HepG2 (cell line): Measurements from ENCODE around the gene PLXNB2. TPM values are rescaled to one million over a fixed set of nuclear protein-coding genes. Genes with fewer than 3 reads are reported as not detected.

ENCODE experiments used
- ATAC-seq: fragments of 200-7000 bp; cut with Tn5 transposase; 3 replicates; pipeline ENCODE4 v1.9.1; 2020; ENCODE audit warnings: mild to moderate bottlenecking, moderate library complexity
- BruUV-seq: library from RNA; stranded (reverse); fragments of 400-500 nt; replicated peaks from 2 replicates; lab custom pipeline; 2021; lab: Mats Ljungman, UMichigan
- CTCF ChIA-PET: fragments of 300-600 bp; formaldehyde crosslinking; extraction: SDS; loops from one replicate; lab custom pipeline; 2021; ENCODE audit warnings: low total read pairs, inconsistent platforms, low intra/inter-chr PET ratio; lab: Yijun Ruan, JAX
- POLR2A ChIA-PET: fragments of 350-600 bp; sonication (Branson Sonifier 250); formaldehyde crosslinking; loops from one replicate; lab custom pipeline; 2020; ENCODE audit warnings: antibody characterized with exemption, inconsistent platforms; lab: Yijun Ruan, JAX
- DNase-seq: peaks from one replicate; pipeline ENCODE4 v3.0.0-alpha.2; 2015; ENCODE audit warnings: low spot score
- FAIRE-seq: peaks from 3 replicates; lab custom pipeline; 2011; peaks lifted over from hg19 to GRCh38; lab: Jason Lieb, UNC
- H2AFZ ChIP-seq: one replicate; pipeline ENCODE4 v1.6.1; 2011; ENCODE audit warnings: low read length, inconsistent platforms
- H3K27ac ChIP-seq: fragments of 300-600 bp; 3 replicates; pipeline ENCODE4 v1.8.0; 2011; ENCODE audit warnings: mixed run types, mild to moderate bottlenecking, mixed read lengths, low read length, inconsistent platforms; ENCODE audit not compliant: insufficient read depth; ENCODE audit errors: extremely low read length
- H3K27me3 ChIP-seq, 2 experiments: fragments of 200-600 bp in 1 of 2; 2 replicates in 1 of 2; 3 replicates in 1 of 2; pipeline versions ENCODE4 v1.6.0 to v1.8.0; 2011; ENCODE audit warnings: low read length in 2 of 2, mild to moderate bottlenecking in 2 of 2, moderate library complexity in 2 of 2, inconsistent platforms in 1 of 2; ENCODE audit not compliant: insufficient read depth in 2 of 2, control insufficient read depth in 1 of 2
- H3K36me3 ChIP-seq, 2 experiments: fragments of 200-600 bp in 1 of 2; replicated peaks in 1 of 2; 2 replicates in 1 of 2; 3 replicates in 1 of 2; pipeline versions ENCODE4 v1.5.1 to v1.8.0; 2011; ENCODE audit warnings: low read length in 2 of 2, inconsistent platforms in 1 of 2; ENCODE audit not compliant: insufficient read depth in 2 of 2, control insufficient read depth in 1 of 2
- H3K4me1 ChIP-seq: 2 replicates; pipeline ENCODE4 v1.5.1; 2012; ENCODE audit warnings: low read length, inconsistent platforms; ENCODE audit not compliant: insufficient read depth
- H3K4me2 ChIP-seq: 2 replicates; pipeline ENCODE4 v1.6.0; 2011; ENCODE audit warnings: low read depth, low read length, inconsistent platforms
- H3K4me3 ChIP-seq, 3 experiments: fragments of 200-600 bp in 1 of 3; sonication (generic), shearing (Covaris generic) in 1 of 3; replicated peaks in 1 of 3; 2 replicates each; pipeline ENCODE4 v1.5.1; 2011 to 2016; ENCODE audit warnings: low read length in 3 of 3, inconsistent platforms in 2 of 3, low read depth in 2 of 3, mild to moderate bottlenecking in 2 of 3, control low read depth in 1 of 3, mixed read lengths in 1 of 3; ENCODE audit not compliant: insufficient read depth in 1 of 3
- H3K79me2 ChIP-seq: one replicate; pipeline ENCODE4 v1.6.1; 2011; ENCODE audit warnings: low read length, inconsistent platforms; ENCODE audit not compliant: insufficient read depth
- H3K9ac ChIP-seq: 2 replicates; pipeline ENCODE4 v1.6.0; 2011; ENCODE audit warnings: mild to moderate bottlenecking, low read depth, low read length, inconsistent platforms; ENCODE audit not compliant: insufficient read depth
- H3K9me3 ChIP-seq: 2 replicates; pipeline ENCODE4 v1.5.1; 2012; ENCODE audit warnings: mild to moderate bottlenecking, low read length
- H4K20me1 ChIP-seq: 2 replicates; pipeline ENCODE4 v1.6.0; 2011; ENCODE audit warnings: inconsistent platforms, mild to moderate bottlenecking, low read length, moderate library complexity; ENCODE audit not compliant: insufficient read depth
- CBX5 ChIP-seq: sonication (generic); formaldehyde crosslinking; IDR thresholded peaks from 2 replicates; pipeline ENCODE4 v1.4.0; 2020; ENCODE audit warnings: missing genetic modification reagents, borderline replicate concordance
- CTCF ChIP-seq: sonication (generic); formaldehyde crosslinking; IDR thresholded peaks from 2 replicates; pipeline ENCODE4 v1.5.0; 2020; ENCODE audit warnings: mild to moderate bottlenecking, missing genetic modification reagents, moderate library complexity
- KMT2A ChIP-seq: sonication (generic); formaldehyde crosslinking; IDR thresholded peaks from 2 replicates; pipeline ENCODE4 v1.4.0; 2020; ENCODE audit warnings: missing genetic modification reagents
- MAFK ChIP-seq, 2 experiments: IDR thresholded peaks in 1 of 2; conservative IDR thresholded peaks in 1 of 2; 2 replicates each; pipeline ENCODE4 v1.6.1; 2011; ENCODE audit warnings: improper control_type of control experiment in 2 of 2, low read length in 2 of 2
- PLSCR1 ChIP-seq: sonication (generic); formaldehyde crosslinking; IDR thresholded peaks from 2 replicates; pipeline ENCODE4 v1.5.0; 2020; ENCODE audit warnings: missing genetic modification reagents, mild to moderate bottlenecking, borderline replicate concordance
- SMAD1 ChIP-seq: sonication (generic); formaldehyde crosslinking; IDR thresholded peaks from 2 replicates; pipeline ENCODE4 v1.4.0; 2020; ENCODE audit warnings: missing genetic modification reagents, low read depth, mild to moderate bottlenecking, borderline replicate concordance
- SRSF9 ChIP-seq: fragments of 200-400 bp; formaldehyde crosslinking; IDR thresholded peaks from 2 replicates; pipeline ENCODE4 v1.6.1; 2018; ENCODE audit warnings: borderline replicate concordance, mild to moderate bottlenecking, low read depth, low read length; ENCODE audit not compliant: insufficient read depth, poor library complexity, severe bottlenecking
- ZMYM2 ChIP-seq: sonication (generic); formaldehyde crosslinking; IDR thresholded peaks from 2 replicates; pipeline ENCODE4 v1.8.0; 2022; ENCODE audit warnings: mild to moderate bottlenecking, missing genetic modification reagents
- ZNF773 ChIP-seq: sonication (generic); formaldehyde crosslinking; IDR thresholded peaks from 2 replicates; pipeline ENCODE4 v1.4.0; 2020; ENCODE audit warnings: missing genetic modification reagents, borderline replicate concordance
- ZNF780A ChIP-seq: sonication (generic); formaldehyde crosslinking; IDR thresholded peaks from 2 replicates; pipeline ENCODE4 v1.8.0; 2022; ENCODE audit warnings: mild to moderate bottlenecking, missing genetic modification reagents, moderate library complexity
- ZUFSP ChIP-seq: sonication (generic); formaldehyde crosslinking; IDR thresholded peaks from 2 replicates; pipeline ENCODE4 v1.9.0; 2021; ENCODE audit warnings: missing genetic modification reagents, mild to moderate bottlenecking, borderline replicate concordance
- WGBS: methylation state at CpG from one replicate; pipeline ENCODE4 v1.1.6; 2017; ENCODE audit warnings: low lambda C conversion rate; 5-methylcytosine and 5-hydroxymethylcytosine counted together
- in situ Hi-C: cut with HindIII; loops from 2 replicates; pipeline ENCODE4 v1.10.0; 2017; ENCODE audit warnings: low pct_unique_long_range_greater_than_20kb; ENCODE audit not compliant: extremely low pct_ligation_motif_present
- intact Hi-C: fragments of 100-400 bp; cut with micrococcal nuclease; formaldehyde crosslinking; loops from one replicate; pipeline ENCODE4 v1.10.0; 2022; ENCODE audit not compliant: unreplicated experiment
- polyA plus RNA-seq, 8 experiments: library from polyadenylated mRNA; depleted of rRNA in 3 of 8; stranded (reverse) in 7 of 8; unstranded in 1 of 8; fragments of >200 nt; fragmentation: Illumina TruSeq in 4 of 8; extraction: Trizol in 4 of 8; gene quantifications; 2 replicates each; pipeline versions ENCODE4 v1.2.1 to v1.2.3, GENCODE V29; 2011 to 2016; ENCODE audit warnings: low read depth in 4 of 8, missing spikeins in 1 of 8, mixed read lengths in 1 of 8; ENCODE audit not compliant: insufficient read depth in 1 of 8
- total RNA-seq, 5 experiments: library from RNA; depleted of rRNA; stranded (reverse); fragments of >200 nt; fragmentation: Illumina TruSeq; extraction: Trizol; gene quantifications; 2 replicates each; pipeline ENCODE4 v1.2.3, GENCODE V29; 2016; ENCODE audit warnings: low read depth in 1 of 5
- TF ChIP-seq, protein P1 (sequence below): IDR thresholded peaks from 2 replicates; pipeline ENCODE4 v1.6.1; 2012; ENCODE audit warnings: inconsistent platforms
- TF ChIP-seq, protein P2 (sequence below): sonication (generic); formaldehyde crosslinking; IDR thresholded peaks from 2 replicates; pipeline ENCODE4 v1.9.0; 2022; ENCODE audit warnings: low read depth, missing genetic modification reagents

The PLXNB2 gene
- total and polyA plus RNA-seq, 2 of the 13 experiments (the other 11 are each of a cell fraction or from before 2014, with no cell fraction given): 32.6 to 68.9 TPM

DNA sequence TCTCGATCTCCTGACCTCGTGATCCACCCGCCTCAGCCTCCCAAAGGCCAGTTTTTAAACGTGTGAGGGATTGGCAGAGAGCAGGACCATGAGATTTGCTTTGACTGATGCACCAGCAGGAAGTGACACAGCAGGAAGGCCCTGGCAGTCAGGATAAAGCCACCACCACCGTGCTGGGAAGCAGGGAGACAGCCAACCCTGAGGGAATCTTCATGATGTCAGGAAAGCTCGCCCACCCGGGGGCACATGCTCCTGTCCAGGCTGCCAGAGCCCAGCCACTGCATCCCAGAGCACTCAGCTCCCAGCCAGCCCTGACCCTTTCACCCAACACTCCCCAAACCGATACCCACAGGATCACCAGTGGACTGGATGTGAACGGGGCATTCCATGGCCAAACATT, 68.7 kb downstream of the PLXNB2 start (continued):
- TF ChIP-seq CBX5 (CRISPR knock-in tag) (no peak), SRSF9 (no peak), ZUFSP (CRISPR knock-in tag) (no peak), ZNF773 (CRISPR knock-in tag) (no peak), PLSCR1 (CRISPR knock-in tag) (no peak), KMT2A (CRISPR knock-in tag) (no peak), ZMYM2 (CRISPR knock-in tag) (no peak)
- TF ChIP-seq, protein P1, sequence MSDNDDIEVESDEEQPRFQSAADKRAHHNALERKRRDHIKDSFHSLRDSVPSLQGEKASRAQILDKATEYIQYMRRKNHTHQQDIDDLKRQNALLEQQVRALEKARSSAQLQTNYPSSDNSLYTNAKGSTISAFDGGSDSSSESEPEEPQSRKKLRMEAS: no peak

DNA sequence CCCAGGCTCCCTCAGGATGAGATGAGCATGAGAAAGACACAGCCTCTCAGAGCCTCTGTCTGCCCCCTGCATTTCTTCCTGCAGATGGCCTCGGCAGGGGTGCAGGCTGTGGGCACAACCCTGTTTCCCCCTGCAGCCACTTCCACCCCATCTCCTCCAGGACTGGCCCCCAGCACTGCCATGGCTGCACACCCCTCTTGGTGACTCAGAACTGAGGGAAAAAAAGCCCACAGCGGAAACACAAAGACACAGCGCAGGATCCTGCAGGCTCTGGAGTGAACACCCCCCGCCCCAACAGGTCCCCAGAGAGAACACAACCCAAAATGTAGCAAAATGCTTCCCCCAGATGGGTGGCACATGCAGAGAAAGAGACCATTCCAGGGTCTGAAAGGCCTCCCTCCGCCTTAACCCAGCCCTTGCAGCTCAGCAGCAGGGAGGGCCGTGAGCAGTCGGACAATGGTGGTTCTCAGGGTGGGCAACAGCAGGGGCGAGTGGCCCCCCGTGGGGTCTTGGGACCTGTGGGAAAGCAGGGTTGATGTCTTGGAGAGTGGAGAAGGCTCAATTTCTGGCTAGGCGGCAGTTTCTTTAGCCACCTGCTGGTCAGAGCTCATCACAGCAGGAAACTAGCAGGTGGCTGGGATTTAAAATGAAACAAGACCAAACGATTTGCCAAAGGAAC, 70.6 kb downstream of the PLXNB2 start:
- H3K9ac ChIP-seq: no peak overlapping the region
- no peaks in the 10 kb centered on the region for H3K9me3 ChIP-seq
- H3K36me3 ChIP-seq: peaks cover 15 to 23% of the 10 kb centered on the region in 2 experiments; a peak in 4 of 5 replicates
- in situ Hi-C loops: no loop called here
- peaks cover 10% of the 10 kb centered on the region for H4K20me1 ChIP-seq
- TF ChIP-seq CTCF (CRISPR knock-in tag): peak; percentile 57
- TF ChIP-seq ZNF780A: no peak
- TF ChIP-seq SMAD1 (CRISPR knock-in tag): no peak
- TF ChIP-seq, protein P2, sequence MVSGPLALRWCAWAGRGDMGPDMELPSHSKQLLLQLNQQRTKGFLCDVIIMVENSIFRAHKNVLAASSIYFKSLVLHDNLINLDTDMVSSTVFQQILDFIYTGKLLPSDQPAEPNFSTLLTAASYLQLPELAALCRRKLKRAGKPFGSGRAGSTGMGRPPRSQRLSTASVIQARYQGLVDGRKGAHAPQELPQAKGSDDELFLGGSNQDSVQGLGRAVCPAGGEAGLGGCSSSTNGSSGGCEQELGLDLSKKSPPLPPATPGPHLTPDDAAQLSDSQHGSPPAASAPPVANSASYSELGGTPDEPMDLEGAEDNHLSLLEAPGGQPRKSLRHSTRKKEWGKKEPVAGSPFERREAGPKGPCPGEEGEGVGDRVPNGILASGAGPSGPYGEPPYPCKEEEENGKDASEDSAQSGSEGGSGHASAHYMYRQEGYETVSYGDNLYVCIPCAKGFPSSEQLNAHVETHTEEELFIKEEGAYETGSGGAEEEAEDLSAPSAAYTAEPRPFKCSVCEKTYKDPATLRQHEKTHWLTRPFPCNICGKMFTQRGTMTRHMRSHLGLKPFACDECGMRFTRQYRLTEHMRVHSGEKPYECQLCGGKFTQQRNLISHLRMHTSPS (CRISPR knock-in tag): no peak
- peak; percentile 11 to 27; a peak in 2 of 4 replicates for TF ChIP-seq MAFK (conservative IDR thresholded peaks at IDR 0.05 in 1 of 2, IDR thresholded peaks at IDR 0.05 in 1 of 2; ENCODE audit: low read length in 2 of 2)
- ATAC-seq: peak; percentile 34; the same call in 2 of the 3 replicates
- H3K4me1 ChIP-seq: peaks cover 8% of the 10 kb centered on the region; the same call in 1 of the 2 replicates
- H3K4me3 ChIP-seq: no peak overlapping the region
- H3K79me2 ChIP-seq: peaks cover 30% of the 10 kb centered on the region
- CTCF ChIA-PET: interaction anchor here (0.7 to 1.2 kb wide), 2 partner anchors 88 to 90 kb away, joined by 3 to 6 read pairs; no protein-coding TSS in a partner anchor
- H2AFZ ChIP-seq: no peak overlapping the region
- intact Hi-C loops: no loop called here
- DNase-seq: no peak
- POLR2A ChIA-PET: interaction anchor here (0.7 kb wide), 1 partner anchor 9 kb away, joined by 3 read pairs; no protein-coding TSS in a partner anchor
- WGBS: 79% methylated on average over 9 of the region's 11 CpGs
- H3K27ac ChIP-seq: no peak overlapping the region
- no peak overlapping the region for H3K4me2 ChIP-seq
- FAIRE-seq: peak; percentile 60
- no peaks in the 10 kb centered on the region for H3K27me3 ChIP-seq
- BruUV-seq: no TSS peak
